GM19438 (cell line): ENCODE measurements around the gene CMPK1.

Source experiments
- ATAC-seq: cut with Tn5 transposase; IDR thresholded peaks from one replicate; pipeline ENCODE4 v1.9.1; 2021; ENCODE audit warnings: low read depth; ENCODE audit not compliant: unreplicated experiment

CMPK1 gene

DNA sequence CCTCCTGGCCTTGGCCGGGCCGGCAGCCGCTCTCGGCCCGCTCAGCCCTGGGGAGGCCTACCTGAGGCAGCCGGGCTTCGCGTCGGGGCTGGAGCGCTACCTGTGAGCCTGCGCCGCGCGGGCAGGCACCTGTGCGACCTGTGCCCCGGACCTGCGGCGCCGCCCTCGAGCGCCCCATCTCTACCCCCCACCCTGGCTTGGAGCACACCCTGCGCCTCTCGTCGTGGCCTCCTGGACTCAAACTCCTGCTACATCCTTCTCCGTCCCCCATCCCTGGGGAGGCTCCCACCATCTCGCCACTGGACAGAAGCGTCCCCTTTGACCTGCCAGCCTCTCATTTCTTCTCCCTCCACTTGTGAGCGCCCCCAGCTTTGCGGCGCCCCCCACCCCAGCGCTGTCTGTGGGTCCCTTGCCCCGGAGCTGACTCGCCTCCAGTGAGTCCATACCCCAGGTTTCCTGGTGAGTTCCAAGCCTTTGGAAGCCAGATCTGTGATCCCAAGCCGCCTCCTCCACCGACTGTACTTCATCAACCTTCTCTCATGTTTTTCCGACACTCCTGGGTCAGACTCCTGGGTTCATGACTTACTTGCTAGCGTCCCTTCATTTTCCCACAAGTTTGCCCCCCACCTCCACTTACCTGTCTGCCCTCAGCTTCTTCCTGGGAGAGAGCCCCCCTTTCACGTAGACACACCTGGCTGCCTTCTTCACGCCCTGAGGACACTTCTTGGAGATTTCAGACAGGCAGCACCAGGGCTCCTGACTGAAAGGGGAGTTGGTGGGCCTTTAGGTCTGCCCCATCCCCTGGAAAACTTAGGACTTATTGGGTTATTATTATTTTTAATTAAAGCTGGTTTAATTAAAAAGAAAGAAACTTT lies 83.8 kb downstream of the CMPK1 start:
- no peak for ATAC-seq

- no peak for ATAC-seq
Observed at GRCh38 chr1:47418122-47418521, 84.5 kb downstream of the CMPK1 start.

- no peak for ATAC-seq
Observed at GRCh38 chr1:47418681-47419325, 85.2 kb downstream of the CMPK1 start.

DNA sequence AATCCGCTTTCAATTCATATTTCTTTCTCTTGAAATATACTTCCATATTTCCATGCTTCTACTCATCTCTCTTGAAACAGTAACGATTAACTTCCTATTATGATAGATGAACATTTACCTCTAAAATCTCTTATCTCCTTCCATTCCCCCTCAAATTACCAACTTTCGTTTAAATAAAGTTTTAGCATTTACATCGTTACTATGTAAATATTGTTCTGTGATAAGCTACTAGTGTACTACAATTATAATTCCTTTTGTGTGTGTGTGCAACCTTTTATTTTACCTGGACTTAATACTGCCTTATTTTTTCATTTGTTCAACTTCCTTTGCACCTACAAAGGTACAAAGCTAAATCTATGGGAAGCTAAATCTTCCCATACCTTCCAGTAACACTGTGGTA lies 87.0 kb downstream of the CMPK1 start:
- no peak for ATAC-seq

- no peak for ATAC-seq
Observed at GRCh38 chr1:47423872-47424271, 90.3 kb downstream of the CMPK1 start.

- ATAC-seq, result no peak
Observed at GRCh38 chr1:47424336-47424982, 90.9 kb downstream of the CMPK1 start.
